Measurements from ENCODE around the gene PPP2R3C.

GRCh38 chr14:35107866-35108265 is 13.9 kb downstream of the PPP2R3C start:
- no peak for TF ChIP-seq SUZ12 (IDR thresholded peaks at IDR 0.05; ENCODE audit: extremely low read depth, insufficient read depth, insufficient read length)
- no peak for TF ChIP-seq ZNF274 (IDR thresholded peaks at IDR 0.05; ENCODE audit: low read depth, low read length)
- no peak for TF ChIP-seq YY1 (IDR thresholded peaks at IDR 0.05; ENCODE audit: insufficient read depth, insufficient read length)
